OCI-LY7 (cell line): ENCODE results near the gene C1orf146.

Experiments
- EZH2phosphoT487 ChIP-seq: fragments of 200-600 bp; sonication (generic); IDR thresholded peaks from 2 replicates; pipeline ENCODE4 v1.6.1; 2018; ENCODE audit warnings: low read depth, borderline replicate concordance, mild to moderate bottlenecking, mixed run types, antibody characterized with exemption, low read length, moderate library complexity, mixed read lengths
- TF ChIP-seq, protein P1 (sequence below): fragments of 200-600 bp; sonication (generic); conservative IDR thresholded peaks from 2 replicates; pipeline ENCODE4 v1.5.1; 2014; ENCODE audit warnings: mild to moderate bottlenecking, antibody characterized with exemption, low read length, moderate library complexity, mixed read lengths

DNA sequence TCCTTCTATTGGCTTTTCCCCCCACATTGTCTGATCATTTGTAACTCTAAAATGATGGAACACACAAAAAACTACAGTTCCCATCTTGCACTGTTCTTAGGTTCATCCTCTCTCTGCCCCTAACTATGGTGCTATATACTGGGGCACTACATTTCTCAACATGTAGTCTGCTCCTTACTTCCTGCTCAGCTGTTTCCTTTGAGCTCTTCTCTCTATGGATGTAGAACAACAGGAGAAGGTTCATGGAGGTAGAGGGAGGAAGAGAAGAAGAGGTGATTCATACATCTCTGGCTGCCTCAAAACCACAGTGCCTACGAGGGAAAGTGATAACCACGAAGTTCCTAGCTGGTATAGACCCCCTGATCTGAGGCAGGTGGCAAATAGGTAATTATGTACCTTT is 7.0 kb upstream of the C1orf146 start:
- TF ChIP-seq, protein P1, sequence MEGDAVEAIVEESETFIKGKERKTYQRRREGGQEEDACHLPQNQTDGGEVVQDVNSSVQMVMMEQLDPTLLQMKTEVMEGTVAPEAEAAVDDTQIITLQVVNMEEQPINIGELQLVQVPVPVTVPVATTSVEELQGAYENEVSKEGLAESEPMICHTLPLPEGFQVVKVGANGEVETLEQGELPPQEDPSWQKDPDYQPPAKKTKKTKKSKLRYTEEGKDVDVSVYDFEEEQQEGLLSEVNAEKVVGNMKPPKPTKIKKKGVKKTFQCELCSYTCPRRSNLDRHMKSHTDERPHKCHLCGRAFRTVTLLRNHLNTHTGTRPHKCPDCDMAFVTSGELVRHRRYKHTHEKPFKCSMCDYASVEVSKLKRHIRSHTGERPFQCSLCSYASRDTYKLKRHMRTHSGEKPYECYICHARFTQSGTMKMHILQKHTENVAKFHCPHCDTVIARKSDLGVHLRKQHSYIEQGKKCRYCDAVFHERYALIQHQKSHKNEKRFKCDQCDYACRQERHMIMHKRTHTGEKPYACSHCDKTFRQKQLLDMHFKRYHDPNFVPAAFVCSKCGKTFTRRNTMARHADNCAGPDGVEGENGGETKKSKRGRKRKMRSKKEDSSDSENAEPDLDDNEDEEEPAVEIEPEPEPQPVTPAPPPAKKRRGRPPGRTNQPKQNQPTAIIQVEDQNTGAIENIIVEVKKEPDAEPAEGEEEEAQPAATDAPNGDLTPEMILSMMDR: no peak
- TF ChIP-seq EZH2phosphoT487: no peak
